DOHH2 (cell line): Measurements from ENCODE around the gene UNC50.

Experiments
- H3F3A ChIP-seq: fragments of 200-600 bp; sonication (generic), shearing (Covaris generic); 2 replicates; pipeline ENCODE4 v1.6.0; 2016; ENCODE audit warnings: antibody characterized with exemption, mild to moderate bottlenecking; ENCODE audit not compliant: control insufficient read depth, insufficient read depth
- H3K27ac ChIP-seq: fragments of 200-600 bp; sonication (generic); 2 replicates; pipeline ENCODE4 v1.5.1; 2014; ENCODE audit warnings: low read depth, mild to moderate bottlenecking, low read length, moderate library complexity
- H3K27me3 ChIP-seq: fragments of 200-600 bp; sonication (generic); 2 replicates; pipeline ENCODE4 v1.6.1; 2014; ENCODE audit warnings: mild to moderate bottlenecking, low read length, mixed read lengths; ENCODE audit not compliant: control insufficient read depth
- H3K36me3 ChIP-seq: fragments of 200-600 bp; sonication (generic); 2 replicates; pipeline ENCODE4 v1.6.1; 2014; ENCODE audit warnings: mild to moderate bottlenecking, low read length, moderate library complexity, mixed read lengths; ENCODE audit not compliant: control insufficient read depth
- H3K4me1 ChIP-seq: fragments of 200-600 bp; sonication (generic); 2 replicates; pipeline ENCODE4 v1.6.1; 2014; ENCODE audit warnings: mild to moderate bottlenecking, low read length, mixed read lengths; ENCODE audit not compliant: control insufficient read depth
- H3K4me2 ChIP-seq: fragments of 200-600 bp; sonication (generic); 2 replicates; pipeline ENCODE4 v1.6.0; 2014; ENCODE audit warnings: mild to moderate bottlenecking, low read length, moderate library complexity
- H3K4me3 ChIP-seq: fragments of 200-600 bp; sonication (generic); 2 replicates; pipeline ENCODE4 v1.5.1; 2014; ENCODE audit warnings: mild to moderate bottlenecking, low read length, mixed read lengths
- H3K79me2 ChIP-seq: fragments of 200-600 bp; sonication (generic); 2 replicates; pipeline ENCODE4 v1.6.1; 2014; ENCODE audit warnings: mild to moderate bottlenecking, low read length, mixed read lengths; ENCODE audit not compliant: control insufficient read depth
- H3K9me2 ChIP-seq: fragments of 200-600 bp; sonication (generic); replicated peaks from 2 replicates; pipeline ENCODE4 v1.6.1; 2014; ENCODE audit warnings: mild to moderate bottlenecking, low read length, mixed read lengths; ENCODE audit not compliant: control insufficient read depth
- H3K9me3 ChIP-seq: fragments of 200-600 bp; sonication (generic); 2 replicates; pipeline ENCODE4 v1.6.1; 2014; ENCODE audit warnings: antibody characterized with exemption, low read length, mixed read lengths; ENCODE audit not compliant: control insufficient read depth, insufficient read depth
- H4K20me1 ChIP-seq: fragments of 200-600 bp; sonication (generic); 2 replicates; pipeline ENCODE4 v1.6.0; 2014; ENCODE audit warnings: low read depth, mild to moderate bottlenecking, antibody characterized with exemption, low read length, moderate library complexity; ENCODE audit not compliant: control insufficient read depth, insufficient read depth
- CTCF ChIP-seq: fragments of 200-600 bp; sonication (generic); IDR thresholded peaks from one replicate; pipeline ENCODE4 v1.5.1; 2014; ENCODE audit warnings: antibody characterized with exemption, mild to moderate bottlenecking, low read depth, low read length; ENCODE audit not compliant: poor library complexity, severe bottlenecking
- EZH2phosphoT487 ChIP-seq: fragments of 200-600 bp; sonication (generic); IDR thresholded peaks from 2 replicates; pipeline ENCODE4 v1.6.1; 2017; ENCODE audit warnings: borderline replicate concordance, mild to moderate bottlenecking, antibody characterized with exemption, low read length, moderate library complexity, mixed read lengths

The UNC50 gene

GRCh38 chr2:98585386-98585785 is 23.0 kb upstream of the UNC50 start:
- Histone ChIP-seq H3K79me2 (no peaks in the 10 kb centered on the region), H3K9me3 (no peaks in the 10 kb centered on the region), H3K4me1 (no peaks in the 10 kb centered on the region), H3K36me3 (no peaks in the 10 kb centered on the region; the same call in 1 of the 2 replicates), H3K27me3 (no peaks in the 10 kb centered on the region), H3K27ac (no peak overlapping the region), H3F3A (no peaks in the 10 kb centered on the region), H3K4me3 (no peak overlapping the region), H3K9me2 (no peaks in the 10 kb centered on the region), H3K4me2 (no peak overlapping the region), H4K20me1 (no peaks in the 10 kb centered on the region)
- TF ChIP-seq CTCF (no peak), EZH2phosphoT487 (no peak)

DNA sequence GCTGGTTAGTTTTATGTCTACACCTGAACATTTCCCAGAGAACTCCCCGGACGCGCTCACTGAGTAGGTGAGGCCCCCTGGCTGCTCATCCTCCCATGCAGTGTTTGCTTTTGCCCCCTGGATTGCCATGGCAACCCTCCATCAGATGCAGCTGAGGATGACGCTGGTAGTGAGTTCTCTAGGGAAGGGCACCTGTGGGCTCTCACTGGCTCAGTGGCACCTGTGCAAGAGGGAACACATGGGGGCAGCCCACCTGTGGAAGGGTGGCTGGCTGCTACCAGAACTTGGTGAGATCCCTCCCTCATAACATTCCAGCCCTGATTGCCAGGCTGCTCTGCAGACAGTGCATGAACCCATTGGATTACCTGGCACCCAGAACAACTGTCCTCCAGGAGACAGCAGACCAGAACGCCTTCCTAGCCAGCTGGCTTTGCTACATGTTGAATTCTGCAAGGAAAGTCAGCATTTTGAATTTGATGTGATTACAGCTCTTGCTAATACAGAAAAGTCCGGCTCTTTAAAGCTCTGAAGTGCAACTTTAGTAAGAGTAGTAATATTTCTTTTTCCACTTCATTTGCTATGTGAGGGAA is 21.7 kb upstream of the UNC50 start:
- no peaks in the 10 kb centered on the region for H4K20me1 ChIP-seq
- H3F3A ChIP-seq = no peaks in the 10 kb centered on the region
- no peaks in the 10 kb centered on the region for H3K79me2 ChIP-seq
- no peaks in the 10 kb centered on the region for H3K27me3 ChIP-seq
- no peak overlapping the region for H3K4me3 ChIP-seq
- TF ChIP-seq CTCF = no peak
- TF ChIP-seq EZH2phosphoT487 = no peak
- H3K36me3 ChIP-seq = no peaks in the 10 kb centered on the region; the same call in 1 of the 2 replicates
- H3K9me2 ChIP-seq = no peaks in the 10 kb centered on the region
- H3K27ac ChIP-seq = no peak overlapping the region
- H3K9me3 ChIP-seq = no peaks in the 10 kb centered on the region
- no peaks in the 10 kb centered on the region for H3K4me1 ChIP-seq
- H3K4me2 ChIP-seq = no peak overlapping the region

GRCh38 chr2:98588880-98589431 is 19.4 kb upstream of the UNC50 start:
- Histone ChIP-seq H3K4me3 (no peak overlapping the region), H3K36me3 (no peaks in the 10 kb centered on the region), H3K79me2 (no peaks in the 10 kb centered on the region), H4K20me1 (no peaks in the 10 kb centered on the region), H3F3A (no peaks in the 10 kb centered on the region), H3K9me3 (no peaks in the 10 kb centered on the region), H3K9me2 (no peaks in the 10 kb centered on the region), H3K4me1 (no peaks in the 10 kb centered on the region), H3K27ac (no peak overlapping the region), H3K4me2 (no peak overlapping the region), H3K27me3 (no peaks in the 10 kb centered on the region)
- TF ChIP-seq EZH2phosphoT487 (no peak), CTCF (no peak)
